A673 (cell line): ENCODE results near the gene ABCB8. TPM values are rescaled to one million over a fixed set of nuclear protein-coding genes. Genes with fewer than 3 reads are reported as not detected.

Experiments
- BruUV-seq: library from RNA; stranded (reverse); fragments of 400-500 nt; replicated peaks from 2 replicates; lab custom pipeline; 2021; lab: Mats Ljungman, UMichigan
- CTCF ChIA-PET: fragments of 300-600 bp; sonication (Branson Sonifier 250); formaldehyde crosslinking; loops from one replicate; lab custom pipeline; 2022; ENCODE audit warnings: antibody characterized with exemption; lab: Charles Lee
- POLR2A ChIA-PET: fragments of 300-600 bp; sonication (Branson Sonifier 250); formaldehyde crosslinking; loops from one replicate; lab custom pipeline; 2022; ENCODE audit warnings: antibody characterized with exemption; ENCODE audit not compliant: low non-redundant PET; lab: Charles Lee
- DNase-seq: peaks from one replicate; pipeline ENCODE4 v3.0.0-alpha.2; 2015; ENCODE audit warnings: low spot score
- H3K27ac ChIP-seq: fragments of 200-600 bp; sonication (generic); 2 replicates; pipeline ENCODE4 v1.5.1; 2016; ENCODE audit warnings: mixed run types, low read depth, mild to moderate bottlenecking, mixed read lengths, antibody characterized with exemption, low read length; ENCODE audit not compliant: poor library complexity, severe bottlenecking
- H3K27me3 ChIP-seq: fragments of 200-600 bp; sonication (generic); replicated peaks from 2 replicates; pipeline ENCODE4 v1.6.1; 2017; ENCODE audit warnings: mixed run types, low read depth, mild to moderate bottlenecking, mixed read lengths, antibody characterized with exemption, low read length; ENCODE audit not compliant: insufficient read depth, poor library complexity
- H3K36me3 ChIP-seq: fragments of 200-600 bp; sonication (generic); 2 replicates; pipeline ENCODE4 v1.6.1; 2016; ENCODE audit warnings: mixed run types, mild to moderate bottlenecking, mixed read lengths, antibody characterized with exemption, low read length; ENCODE audit not compliant: insufficient read depth, poor library complexity, severe bottlenecking
- H3K4me1 ChIP-seq: fragments of 200-600 bp; sonication (generic); 2 replicates; pipeline ENCODE4 v1.6.1; 2017; ENCODE audit warnings: mixed run types, mild to moderate bottlenecking, mixed read lengths, antibody characterized with exemption, low read length; ENCODE audit not compliant: insufficient read depth, poor library complexity, severe bottlenecking
- H3K4me3 ChIP-seq: fragments of 200-600 bp; sonication (generic); 2 replicates; pipeline ENCODE4 v1.5.1; 2016; ENCODE audit warnings: low read depth, mixed run types, mild to moderate bottlenecking, mixed read lengths, low read length; ENCODE audit not compliant: poor library complexity, severe bottlenecking
- H3K9me3 ChIP-seq: fragments of 200-600 bp; sonication (generic); 2 replicates; pipeline ENCODE4 v1.6.1; 2016; ENCODE audit warnings: mixed run types, low read depth, mild to moderate bottlenecking, mixed read lengths, antibody characterized with exemption, low read length; ENCODE audit not compliant: poor library complexity, severe bottlenecking
- EZH2 ChIP-seq: fragments of 200-600 bp; sonication (generic); IDR thresholded peaks from 2 replicates; pipeline ENCODE4 v1.6.1; 2017; ENCODE audit warnings: borderline replicate concordance, low read depth, mild to moderate bottlenecking, mixed read lengths, antibody characterized with exemption, low read length; ENCODE audit not compliant: poor library complexity, severe bottlenecking
- intact Hi-C: fragments of 100-400 bp; cut with micrococcal nuclease; formaldehyde crosslinking; loops from one replicate; pipeline ENCODE4 v1.10.0; 2022; ENCODE audit not compliant: unreplicated experiment
- total RNA-seq: library from RNA; stranded (reverse); gene quantifications from 2 replicates; pipeline ENCODE4 v1.2.3, GENCODE V29; 2021
- TF ChIP-seq, protein P1 (sequence below): fragments of 300-800, 200-600 bp; sonication (generic); conservative IDR thresholded peaks from 2 replicates; pipeline ENCODE4 v1.5.1; 2017; ENCODE audit warnings: low read depth, mild to moderate bottlenecking, antibody characterized with exemption, low read length, moderate library complexity, mixed read lengths

Gene ABCB8
- total RNA-seq, 1 experiment from 2014 or later, result 50.9 TPM

DNA sequence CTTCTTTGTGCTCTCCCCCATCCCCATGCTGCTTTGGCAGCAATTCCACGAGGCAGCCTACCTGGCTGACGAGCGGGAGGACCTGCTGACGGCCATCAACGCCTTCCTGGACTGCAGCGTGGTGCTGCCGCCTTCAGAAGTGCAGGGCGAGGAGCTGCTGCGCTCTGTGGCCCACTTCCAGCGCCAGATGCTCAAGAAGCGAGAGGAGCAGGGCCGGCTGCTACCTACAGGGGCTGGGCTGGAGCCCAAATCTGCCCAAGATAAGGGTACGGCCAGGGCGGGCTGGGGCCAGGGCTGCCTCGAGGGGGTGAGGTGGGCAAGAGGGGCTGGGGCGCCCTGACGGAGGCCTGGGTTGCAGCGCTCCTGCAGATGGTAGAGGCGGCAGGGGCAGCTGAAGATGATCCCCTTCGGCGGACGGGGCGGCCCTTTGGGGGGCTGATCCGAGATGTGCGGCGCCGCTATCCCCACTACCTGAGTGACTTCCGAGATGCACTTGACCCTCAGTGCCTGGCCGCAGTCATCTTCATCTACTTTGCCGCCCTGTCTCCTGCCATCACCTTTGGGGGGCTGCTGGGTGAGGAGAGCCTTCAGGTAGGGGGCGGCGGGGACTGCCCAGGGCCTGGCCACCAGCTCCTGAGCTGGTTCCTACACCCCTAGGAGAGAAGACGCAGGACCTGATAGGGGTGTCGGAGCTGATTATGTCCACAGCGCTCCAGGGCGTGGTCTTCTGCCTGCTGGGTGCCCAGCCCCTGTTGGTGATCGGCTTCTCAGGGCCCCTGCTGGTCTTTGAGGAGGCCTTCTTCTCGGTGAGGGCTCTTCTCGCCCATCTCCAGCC is 43.0 kb downstream of the ABCB8 start:
- CTCF ChIA-PET, result interaction anchor here (0.6 kb wide), 1 partner anchor 54 kb away, joined by 3 read pairs; no protein-coding TSS in a partner anchor
- no TSS peak for BruUV-seq

DNA sequence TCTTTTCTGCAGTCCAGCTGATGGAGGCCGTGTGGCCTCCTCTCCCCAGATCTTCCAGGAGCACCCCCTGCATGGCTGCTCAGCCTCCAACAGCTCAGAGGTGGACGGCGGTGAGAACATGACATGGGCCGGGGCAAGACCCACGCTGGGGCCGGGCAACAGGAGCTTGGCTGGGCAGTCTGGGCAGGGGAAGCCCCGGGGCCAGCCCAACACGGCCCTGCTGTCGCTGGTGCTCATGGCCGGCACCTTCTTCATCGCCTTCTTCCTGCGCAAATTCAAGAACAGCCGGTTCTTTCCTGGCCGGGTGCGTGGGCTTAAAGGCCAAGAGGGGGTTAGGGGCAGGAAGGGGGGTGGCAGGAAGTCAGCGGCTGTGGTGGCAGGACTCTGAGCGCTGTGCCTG is 45.7 kb downstream of the ABCB8 start:
- DNase-seq, result no peak
- Histone ChIP-seq H3K27me3 (no peaks in the 10 kb centered on the region), H3K36me3 (peaks cover 78% of the 10 kb centered on the region), H3K4me1 (peaks cover 4% of the 10 kb centered on the region), H3K27ac (no peak overlapping the region), H3K9me3 (no peaks in the 10 kb centered on the region), H3K4me3 (no peak overlapping the region)
- ChIA-PET POLR2A (no interaction called here), CTCF (no interaction called here)
- intact Hi-C loops, result no loop called here
- BruUV-seq, result no TSS peak
- TF ChIP-seq EZH2, result no peak
- TF ChIP-seq, protein P1, sequence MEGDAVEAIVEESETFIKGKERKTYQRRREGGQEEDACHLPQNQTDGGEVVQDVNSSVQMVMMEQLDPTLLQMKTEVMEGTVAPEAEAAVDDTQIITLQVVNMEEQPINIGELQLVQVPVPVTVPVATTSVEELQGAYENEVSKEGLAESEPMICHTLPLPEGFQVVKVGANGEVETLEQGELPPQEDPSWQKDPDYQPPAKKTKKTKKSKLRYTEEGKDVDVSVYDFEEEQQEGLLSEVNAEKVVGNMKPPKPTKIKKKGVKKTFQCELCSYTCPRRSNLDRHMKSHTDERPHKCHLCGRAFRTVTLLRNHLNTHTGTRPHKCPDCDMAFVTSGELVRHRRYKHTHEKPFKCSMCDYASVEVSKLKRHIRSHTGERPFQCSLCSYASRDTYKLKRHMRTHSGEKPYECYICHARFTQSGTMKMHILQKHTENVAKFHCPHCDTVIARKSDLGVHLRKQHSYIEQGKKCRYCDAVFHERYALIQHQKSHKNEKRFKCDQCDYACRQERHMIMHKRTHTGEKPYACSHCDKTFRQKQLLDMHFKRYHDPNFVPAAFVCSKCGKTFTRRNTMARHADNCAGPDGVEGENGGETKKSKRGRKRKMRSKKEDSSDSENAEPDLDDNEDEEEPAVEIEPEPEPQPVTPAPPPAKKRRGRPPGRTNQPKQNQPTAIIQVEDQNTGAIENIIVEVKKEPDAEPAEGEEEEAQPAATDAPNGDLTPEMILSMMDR, result no peak

More for the DNA sequence above, 43.0 kb downstream of the ABCB8 start:
- POLR2A ChIA-PET, result interaction anchor here (0.5 kb wide), 1 partner anchor 158 kb away, joined by 5 read pairs; no protein-coding TSS in a partner anchor
- no peak for DNase-seq
- intact Hi-C loops, result no loop called here
- TF ChIP-seq, protein P1, result no peak
- Histone ChIP-seq H3K27me3 (no peaks in the 10 kb centered on the region), H3K9me3 (no peaks in the 10 kb centered on the region), H3K36me3 (peaks cover 84% of the 10 kb centered on the region), H3K4me1 (no peaks in the 10 kb centered on the region), H3K4me3 (no peak overlapping the region), H3K27ac (no peak overlapping the region)

DNA sequence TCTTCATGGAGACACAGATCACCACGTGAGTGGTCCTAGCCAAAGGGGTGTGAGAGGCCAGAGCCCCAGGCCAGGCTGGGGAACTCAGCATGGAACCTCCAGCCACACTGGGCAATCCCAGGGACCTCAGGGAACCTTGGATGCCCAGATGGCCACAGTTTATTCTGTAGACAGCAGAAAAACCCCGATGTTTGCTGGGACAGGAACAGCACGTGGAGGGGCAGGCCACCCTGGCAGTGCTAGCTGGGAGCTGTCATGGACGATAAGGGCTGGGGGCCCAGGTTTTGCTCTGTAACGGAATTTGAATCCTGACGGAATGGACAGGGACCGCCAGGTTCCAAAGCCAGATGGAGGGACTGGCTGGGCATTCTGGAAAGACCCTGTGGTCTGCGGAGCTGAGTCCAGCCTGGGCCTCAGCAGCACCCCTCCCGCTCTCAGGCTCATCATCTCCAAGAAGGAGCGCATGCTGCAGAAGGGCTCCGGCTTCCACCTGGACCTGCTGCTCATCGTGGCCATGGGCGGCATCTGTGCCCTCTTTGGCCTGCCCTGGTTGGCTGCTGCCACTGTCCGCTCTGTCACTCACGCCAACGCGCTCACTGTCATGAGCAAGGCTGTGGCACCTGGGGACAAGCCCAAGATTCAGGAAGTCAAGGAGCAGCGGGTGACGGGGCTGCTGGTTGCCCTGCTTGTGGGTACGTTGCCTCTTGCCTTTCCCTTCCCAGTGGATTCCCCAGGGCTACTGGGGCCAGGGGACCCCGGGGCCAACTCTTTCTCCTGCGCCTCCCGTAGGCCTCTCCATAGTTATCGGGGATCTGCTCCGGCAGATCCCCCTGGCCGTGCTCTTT is 46.8 kb downstream of the ABCB8 start:
- DNase-seq, result no peak
- POLR2A ChIA-PET, result no interaction called here
- Histone ChIP-seq H3K27ac (no peak overlapping the region), H3K36me3 (peaks cover 68% of the 10 kb centered on the region), H3K4me3 (no peak overlapping the region), H3K9me3 (no peaks in the 10 kb centered on the region), H3K4me1 (peaks cover 13% of the 10 kb centered on the region), H3K27me3 (no peaks in the 10 kb centered on the region)
- CTCF ChIA-PET, result interaction anchor here (0.6 kb wide), 1 partner anchor 20 kb away, joined by 5 read pairs; no protein-coding TSS in a partner anchor
- TF ChIP-seq, protein P1, result no peak
- TF ChIP-seq EZH2, result no peak
- no TSS peak for BruUV-seq
- intact Hi-C loops, result no loop called here
